HAP-1 (cell line): ENCODE results near the gene PCP4.
"Not testable (repeated sequence)": the region's sequence is repeated elsewhere in the genome, so short reads cannot be mapped to it uniquely, and the experiment has no call there.

Source experiments
- DNase-seq, 2 experiments: peaks; one replicate each; pipeline ENCODE4 v3.0.0-alpha.2; 2016 to 2020; ENCODE audit warnings: low spot score in 2 of 2
- H3K27me3 ChIP-seq: fragments of 250-450 bp; sonication (Bioruptor Pico); 2 replicates; pipeline ENCODE4 v1.5.1; 2020; ENCODE audit warnings: low read depth, mild to moderate bottlenecking, moderate library complexity
- H3K36me3 ChIP-seq: fragments of 250-450 bp; sonication (Bioruptor Pico); replicated peaks from 2 replicates; pipeline ENCODE4 v1.5.1; 2020; ENCODE audit warnings: mild to moderate bottlenecking
- H3K4me1 ChIP-seq: fragments of 250-450 bp; sonication (Bioruptor Pico); 2 replicates; pipeline ENCODE4 v1.5.1; 2020; ENCODE audit warnings: mild to moderate bottlenecking
- H3K4me3 ChIP-seq: fragments of 250-450 bp; sonication (Bioruptor Pico); 2 replicates; pipeline ENCODE4 v1.5.1; 2020; ENCODE audit warnings: mild to moderate bottlenecking, moderate library complexity
- H3K9me3 ChIP-seq: fragments of 250-450 bp; sonication (Bioruptor Pico); 2 replicates; pipeline ENCODE4 v1.5.1; 2020; ENCODE audit warnings: mild to moderate bottlenecking, moderate library complexity
- in situ Hi-C: fragments of 300-500 bp; cut with MboI; formaldehyde crosslinking; loops from 3 replicates; pipeline ENCODE4 v1.14.3; 2020; ENCODE audit warnings: low sequenced_read_pairs, inconsistent platforms, mixed read lengths

PCP4 gene

GRCh38 chr21:39881661-39882060, 14.4 kb downstream of the PCP4 start:
- Histone ChIP-seq H3K4me1 (no peaks in the 10 kb centered on the region), H3K36me3 (no peaks in the 10 kb centered on the region), H3K27me3 (no peaks in the 10 kb centered on the region), H3K9me3 (peaks cover 3% of the 10 kb centered on the region), H3K4me3 (no peak overlapping the region)
- no peak for DNase-seq
- in situ Hi-C loops: no loop called here

GRCh38 chr21:39882151-39882838, 15.1 kb downstream of the PCP4 start:
- in situ Hi-C loops: no loop called here
- H3K4me3 ChIP-seq: no peak overlapping the region
- H3K36me3 ChIP-seq: no peaks in the 10 kb centered on the region
- H3K4me1 ChIP-seq: no peaks in the 10 kb centered on the region
- peaks cover 3% of the 10 kb centered on the region for H3K9me3 ChIP-seq
- H3K27me3 ChIP-seq: no peaks in the 10 kb centered on the region
- no peak for DNase-seq

- no peaks in the 10 kb centered on the region for H3K36me3 ChIP-seq
- peaks cover 3% of the 10 kb centered on the region for H3K9me3 ChIP-seq
- in situ Hi-C loops: no loop called here
- no peaks in the 10 kb centered on the region for H3K4me1 ChIP-seq
- no peaks in the 10 kb centered on the region for H3K27me3 ChIP-seq
- no peak for DNase-seq
- H3K4me3 ChIP-seq: no peak overlapping the region
Measured at GRCh38 chr21:39882839-39883195, 15.6 kb downstream of the PCP4 start.

- Histone ChIP-seq H3K4me3 (no peak overlapping the region), H3K36me3 (no peaks in the 10 kb centered on the region), H3K4me1 (no peaks in the 10 kb centered on the region), H3K27me3 (no peaks in the 10 kb centered on the region), H3K9me3 (peaks cover 3% of the 10 kb centered on the region)
- in situ Hi-C loops: no loop called here
- no peak for DNase-seq
Measured at GRCh38 chr21:39885119-39885848, 18.0 kb downstream of the PCP4 start.

- Histone ChIP-seq H3K4me1 (no peaks in the 10 kb centered on the region), H3K9me3 (no peaks in the 10 kb centered on the region; the same call in 1 of the 2 replicates), H3K27me3 (no peaks in the 10 kb centered on the region), H3K4me3 (no peak overlapping the region), H3K36me3 (no peaks in the 10 kb centered on the region)
- in situ Hi-C loops: no loop called here
- DNase-seq: no peak
Measured at GRCh38 chr21:39888848-39889247, 21.6 kb downstream of the PCP4 start.

- no peak for DNase-seq
- in situ Hi-C loops: no loop called here
- H3K4me1 ChIP-seq: no peaks in the 10 kb centered on the region
- no peaks in the 10 kb centered on the region for H3K27me3 ChIP-seq
- H3K9me3 ChIP-seq: no peaks in the 10 kb centered on the region; the same call in 1 of the 2 replicates
- no peak overlapping the region for H3K4me3 ChIP-seq
- no peaks in the 10 kb centered on the region for H3K36me3 ChIP-seq
Measured at GRCh38 chr21:39891111-39891510, 23.9 kb downstream of the PCP4 start.

- H3K27me3 ChIP-seq, H3K4me1 ChIP-seq, H3K36me3 ChIP-seq, H3K9me3 ChIP-seq, H3K4me3 ChIP-seq, DNase-seq, in situ Hi-C loops: not testable (repeated sequence)
Measured at GRCh38 chr21:39891863-39892262, 24.6 kb downstream of the PCP4 start.

- in situ Hi-C loops: no loop called here
- H3K4me3 ChIP-seq: no peak overlapping the region
- DNase-seq: no peak
- no peaks in the 10 kb centered on the region for H3K27me3 ChIP-seq
- H3K36me3 ChIP-seq: no peaks in the 10 kb centered on the region
- peaks cover 5% of the 10 kb centered on the region for H3K9me3 ChIP-seq
- H3K4me1 ChIP-seq: no peaks in the 10 kb centered on the region
Measured at GRCh38 chr21:39900491-39900890, 33.3 kb downstream of the PCP4 start.

- H3K4me3 ChIP-seq: no peak overlapping the region
- H3K36me3 ChIP-seq: no peaks in the 10 kb centered on the region
- H3K4me1 ChIP-seq: no peaks in the 10 kb centered on the region
- H3K27me3 ChIP-seq: no peaks in the 10 kb centered on the region
- H3K9me3 ChIP-seq: peaks cover 5% of the 10 kb centered on the region
- no peak for DNase-seq
- in situ Hi-C loops: no loop called here
Measured at GRCh38 chr21:39900911-39901310, 33.7 kb downstream of the PCP4 start.

GRCh38 chr21:39902986-39903385, 35.7 kb downstream of the PCP4 start:
- H3K27me3 ChIP-seq: no peaks in the 10 kb centered on the region
- no peaks in the 10 kb centered on the region for H3K36me3 ChIP-seq
- in situ Hi-C loops: no loop called here
- no peak for DNase-seq
- H3K4me3 ChIP-seq: no peak overlapping the region
- H3K4me1 ChIP-seq: no peaks in the 10 kb centered on the region
- H3K9me3 ChIP-seq: peaks cover 5% of the 10 kb centered on the region

- peaks cover 2% of the 10 kb centered on the region; the same call in 1 of the 2 replicates for H3K9me3 ChIP-seq
- in situ Hi-C loops: no loop called here
- DNase-seq: no peak
Measured at GRCh38 chr21:39904457-39904856, 37.2 kb downstream of the PCP4 start.

GRCh38 chr21:39908265-39908923, 41.2 kb downstream of the PCP4 start:
- no peaks in the 10 kb centered on the region for H3K4me1 ChIP-seq
- DNase-seq: no peak
- in situ Hi-C loops: no loop called here
- no peaks in the 10 kb centered on the region for H3K27me3 ChIP-seq
- H3K36me3 ChIP-seq: no peaks in the 10 kb centered on the region
- peaks cover 4% of the 10 kb centered on the region; the same call in 1 of the 2 replicates for H3K9me3 ChIP-seq
- H3K4me3 ChIP-seq: no peak overlapping the region

More at GRCh38 chr21:39904457-39904856, 37.2 kb downstream of the PCP4 start:
- Histone ChIP-seq H3K27me3 (no peaks in the 10 kb centered on the region), H3K36me3 (no peaks in the 10 kb centered on the region), H3K4me3 (no peak overlapping the region), H3K4me1 (no peaks in the 10 kb centered on the region)

- in situ Hi-C loops: no loop called here
- H3K9me3 ChIP-seq: peaks cover 2% of the 10 kb centered on the region
- DNase-seq: no peak
- no peak overlapping the region for H3K4me3 ChIP-seq
- no peaks in the 10 kb centered on the region for H3K36me3 ChIP-seq
- H3K27me3 ChIP-seq: no peaks in the 10 kb centered on the region
- no peaks in the 10 kb centered on the region for H3K4me1 ChIP-seq
Measured at GRCh38 chr21:39911286-39912199, 44.3 kb downstream of the PCP4 start.
